Gastroesophageal sphincter (tissue), 3 donors: ENCODE measurements around the gene PRODH2.

Source experiments
- POLR2A ChIP-seq, 2 donors: fragments of 450-650 bp; IDR thresholded peaks; one replicate each; pipeline ENCODE4 v1.6.1; 2017; ENCODE audit warnings: antibody characterized with exemption in 2 of 2, mild to moderate bottlenecking in 2 of 2, moderate library complexity in 1 of 2
- POLR2AphosphoS5 ChIP-seq: sonication (generic); formaldehyde crosslinking; IDR thresholded peaks from one replicate; pipeline ENCODE4 v1.6.1; 2017; ENCODE audit warnings: antibody characterized with exemption
- TF ChIP-seq, protein P1 (sequence below), 4 experiments: fragments of 200-600 bp in 2 of 4; fragments of 450-650 bp in 2 of 4; sonication (generic) in 1 of 4; IDR thresholded peaks; one replicate each; pipeline ENCODE4 v1.5.1; 2017 to 2019; ENCODE audit warnings: antibody characterized with exemption in 4 of 4, mild to moderate bottlenecking in 2 of 4, moderate library complexity in 2 of 4

DNA sequence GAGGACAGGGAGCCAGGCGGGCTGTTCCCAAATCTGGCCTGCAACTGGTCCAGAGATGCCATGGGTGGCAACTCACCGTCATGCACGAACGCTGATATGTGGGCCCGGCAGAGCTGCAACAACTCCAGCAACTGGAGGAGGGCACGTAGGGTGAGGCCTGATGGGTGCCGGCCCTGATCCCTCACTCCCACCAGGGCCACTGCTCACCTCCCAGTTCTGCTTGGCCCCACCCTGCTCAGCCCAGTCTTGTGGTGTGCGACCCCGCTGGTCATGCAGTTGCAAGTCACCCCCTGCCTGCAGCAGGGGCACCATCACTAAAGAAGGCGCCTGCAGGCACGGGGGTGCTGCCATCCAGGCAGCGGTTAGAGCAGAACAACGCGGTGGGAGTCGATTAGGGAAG is 20.3 kb downstream of the PRODH2 start:
- TF ChIP-seq, protein P1, sequence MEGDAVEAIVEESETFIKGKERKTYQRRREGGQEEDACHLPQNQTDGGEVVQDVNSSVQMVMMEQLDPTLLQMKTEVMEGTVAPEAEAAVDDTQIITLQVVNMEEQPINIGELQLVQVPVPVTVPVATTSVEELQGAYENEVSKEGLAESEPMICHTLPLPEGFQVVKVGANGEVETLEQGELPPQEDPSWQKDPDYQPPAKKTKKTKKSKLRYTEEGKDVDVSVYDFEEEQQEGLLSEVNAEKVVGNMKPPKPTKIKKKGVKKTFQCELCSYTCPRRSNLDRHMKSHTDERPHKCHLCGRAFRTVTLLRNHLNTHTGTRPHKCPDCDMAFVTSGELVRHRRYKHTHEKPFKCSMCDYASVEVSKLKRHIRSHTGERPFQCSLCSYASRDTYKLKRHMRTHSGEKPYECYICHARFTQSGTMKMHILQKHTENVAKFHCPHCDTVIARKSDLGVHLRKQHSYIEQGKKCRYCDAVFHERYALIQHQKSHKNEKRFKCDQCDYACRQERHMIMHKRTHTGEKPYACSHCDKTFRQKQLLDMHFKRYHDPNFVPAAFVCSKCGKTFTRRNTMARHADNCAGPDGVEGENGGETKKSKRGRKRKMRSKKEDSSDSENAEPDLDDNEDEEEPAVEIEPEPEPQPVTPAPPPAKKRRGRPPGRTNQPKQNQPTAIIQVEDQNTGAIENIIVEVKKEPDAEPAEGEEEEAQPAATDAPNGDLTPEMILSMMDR (IDR thresholded peaks at IDR 0.05) = no peak
- TF ChIP-seq POLR2A (IDR thresholded peaks at IDR 0.05) (no peak), POLR2AphosphoS5 (no peak)
